ENCODE measurements around the gene AVPR1B.

AVPR1B gene

GRCh38 chr1:206102292-206102936 lies 14.8 kb downstream of the AVPR1B start:
- ChIA-PET POLR2A (no interaction called here), CTCF (interaction anchor here (0.8 to 18.3 kb wide), 8 partner anchors 10 to 310 kb away, joined by 3 to 323 read pairs (median 4); no protein-coding TSS in a partner anchor)
- TF ChIP-seq, protein P1, sequence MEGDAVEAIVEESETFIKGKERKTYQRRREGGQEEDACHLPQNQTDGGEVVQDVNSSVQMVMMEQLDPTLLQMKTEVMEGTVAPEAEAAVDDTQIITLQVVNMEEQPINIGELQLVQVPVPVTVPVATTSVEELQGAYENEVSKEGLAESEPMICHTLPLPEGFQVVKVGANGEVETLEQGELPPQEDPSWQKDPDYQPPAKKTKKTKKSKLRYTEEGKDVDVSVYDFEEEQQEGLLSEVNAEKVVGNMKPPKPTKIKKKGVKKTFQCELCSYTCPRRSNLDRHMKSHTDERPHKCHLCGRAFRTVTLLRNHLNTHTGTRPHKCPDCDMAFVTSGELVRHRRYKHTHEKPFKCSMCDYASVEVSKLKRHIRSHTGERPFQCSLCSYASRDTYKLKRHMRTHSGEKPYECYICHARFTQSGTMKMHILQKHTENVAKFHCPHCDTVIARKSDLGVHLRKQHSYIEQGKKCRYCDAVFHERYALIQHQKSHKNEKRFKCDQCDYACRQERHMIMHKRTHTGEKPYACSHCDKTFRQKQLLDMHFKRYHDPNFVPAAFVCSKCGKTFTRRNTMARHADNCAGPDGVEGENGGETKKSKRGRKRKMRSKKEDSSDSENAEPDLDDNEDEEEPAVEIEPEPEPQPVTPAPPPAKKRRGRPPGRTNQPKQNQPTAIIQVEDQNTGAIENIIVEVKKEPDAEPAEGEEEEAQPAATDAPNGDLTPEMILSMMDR (IDR thresholded peaks at IDR 0.05; ENCODE audit: control extremely low read depth, extremely low read depth, low read depth, missing control alignments) = no peak
- DNase-seq (ENCODE audit: extremely low spot score) = no peak

- TF ChIP-seq, protein P1 (IDR thresholded peaks at IDR 0.05; ENCODE audit: control extremely low read depth, extremely low read depth, low read depth, missing control alignments) = no peak
- no peak for DNase-seq (ENCODE audit: extremely low spot score)
- POLR2A ChIA-PET = no interaction called here
- CTCF ChIA-PET = interaction anchor here (1.0 to 18.3 kb wide), 9 partner anchors 9 to 444 kb away, joined by 3 to 323 read pairs (median 4); no protein-coding TSS in a partner anchor
These were observed 15.7 kb downstream of the AVPR1B start for GRCh38 chr1:206101351-206102045.

- TF ChIP-seq, protein P1 (IDR thresholded peaks at IDR 0.05; ENCODE audit: control extremely low read depth, extremely low read depth, low read depth, missing control alignments) = no peak
- CTCF ChIA-PET = interaction anchor here (1.0 to 18.3 kb wide), 5 partner anchors 8 to 443 kb away, joined by 3 to 323 read pairs (median 4); no protein-coding TSS in a partner anchor
- DNase-seq (ENCODE audit: extremely low spot score) = no peak
- POLR2A ChIA-PET = no interaction called here
These were observed 16.9 kb downstream of the AVPR1B start for GRCh38 chr1:206100226-206100815.

- CTCF ChIA-PET = interaction anchor here (0.9 to 18.3 kb wide), 6 partner anchors 7 to 116 kb away, joined by 3 to 323 read pairs (median 4); no protein-coding TSS in a partner anchor
- POLR2A ChIA-PET = no interaction called here
- TF ChIP-seq, protein P1 (IDR thresholded peaks at IDR 0.05; ENCODE audit: control extremely low read depth, extremely low read depth, low read depth, missing control alignments) = no peak
- no peak for DNase-seq (ENCODE audit: extremely low spot score)
These were observed 18.8 kb downstream of the AVPR1B start for GRCh38 chr1:206098242-206098919.

- no peak for DNase-seq (ENCODE audit: extremely low spot score)
- CTCF ChIA-PET = interaction anchor here (0.8 to 18.3 kb wide), 8 partner anchors 8 to 305 kb away, joined by 3 to 323 read pairs (median 3); no protein-coding TSS in a partner anchor
These were observed 19.8 kb downstream of the AVPR1B start for GRCh38 chr1:206097381-206097780.

More at GRCh38 chr1:206097381-206097780, 19.8 kb downstream of the AVPR1B start:
- TF ChIP-seq, protein P1 (IDR thresholded peaks at IDR 0.05; ENCODE audit: control extremely low read depth, extremely low read depth, low read depth, missing control alignments) = no peak
- POLR2A ChIA-PET = no interaction called here
